Non-pigmented ciliary epithelial cell (primary cell): ENCODE data around the gene ECE1.
"Not testable (repeated sequence)": the region's sequence is repeated elsewhere in the genome, so short reads cannot be mapped to it uniquely, and the experiment has no call there.

Experiments used
- DNase-seq: peaks from one replicate; pipeline ENCODE4 v3.0.0-alpha.2; 2010; ENCODE audit warnings: low read depth

The ECE1 gene

DNA sequence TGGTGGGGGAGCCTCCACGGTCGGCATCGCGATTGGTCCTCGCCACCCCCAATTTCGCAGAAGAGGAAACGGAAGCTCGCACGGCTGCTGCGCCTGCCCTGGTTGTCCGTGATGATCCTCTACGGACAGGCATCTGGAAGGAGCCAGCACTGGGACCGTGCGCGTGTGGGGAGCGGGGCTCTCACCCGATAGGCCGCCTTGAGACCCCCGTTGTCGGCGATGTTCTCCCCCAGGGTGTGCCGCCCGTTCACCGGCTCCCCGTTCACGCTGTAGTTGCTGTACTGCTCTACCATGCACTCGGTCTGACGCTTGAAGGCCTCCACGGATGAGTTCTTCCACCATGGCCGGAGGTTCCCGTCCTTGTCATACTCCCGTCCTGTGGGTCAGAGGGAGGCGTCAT, 65.2 kb downstream of the ECE1 start:
- no peak for DNase-seq

DNA sequence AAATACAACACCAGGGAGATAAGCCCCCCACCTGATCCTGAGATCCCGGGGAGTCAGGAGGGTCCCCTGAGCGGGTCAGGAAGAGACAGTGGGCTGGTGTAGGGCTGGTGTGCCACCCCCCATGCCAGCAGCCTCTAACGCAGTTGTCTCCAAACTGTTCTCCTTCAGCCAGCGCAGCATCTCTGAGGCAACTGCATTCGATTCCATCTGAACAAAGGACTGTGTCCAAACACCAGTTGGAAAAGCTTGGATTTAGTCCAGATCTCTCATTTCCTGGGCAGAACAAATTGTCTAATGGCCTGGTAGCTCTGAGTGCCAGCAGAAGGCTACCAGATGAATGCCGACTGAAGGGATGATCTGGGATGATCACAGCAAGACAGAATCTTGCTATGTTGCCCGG, 69.4 kb downstream of the ECE1 start:
- no peak for DNase-seq

GRCh38 chr1:21219674-21220073, 70.6 kb downstream of the ECE1 start:
- no peak for DNase-seq

GRCh38 chr1:21217812-21218596, 72.3 kb downstream of the ECE1 start:
- DNase-seq, result no peak

GRCh38 chr1:21216835-21217811, 73.1 kb downstream of the ECE1 start:
- DNase-seq, result no peak

DNA sequence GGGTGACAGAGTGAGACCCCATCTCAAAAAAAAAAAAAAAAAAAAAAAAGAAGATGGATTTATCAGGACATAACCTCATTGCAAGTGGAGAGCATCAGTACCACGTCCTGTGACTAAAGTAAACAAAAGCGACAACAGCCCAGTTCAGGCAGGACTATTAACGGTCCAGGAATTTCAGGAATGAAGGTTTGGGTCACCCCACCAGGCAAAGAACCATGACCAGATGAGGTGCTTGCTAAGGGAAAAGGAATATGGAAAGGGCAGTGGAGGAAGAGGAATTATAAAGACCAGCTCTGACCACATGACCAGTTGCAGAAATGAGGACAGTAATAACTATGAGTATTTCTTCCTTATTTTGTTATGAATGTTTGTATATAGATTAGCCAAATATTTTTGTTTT, 78.1 kb downstream of the ECE1 start:
- DNase-seq, result no peak

- not testable (repeated sequence) for DNase-seq
Observed at GRCh38 chr1:21208137-21208700, 82.0 kb downstream of the ECE1 start.

- no peak for DNase-seq
Observed at GRCh38 chr1:21206117-21206516, 84.1 kb downstream of the ECE1 start.

GRCh38 chr1:21205416-21205815, 84.8 kb downstream of the ECE1 start:
- DNase-seq, result no peak

GRCh38 chr1:21201650-21202049, 88.6 kb downstream of the ECE1 start:
- DNase-seq, result no peak

GRCh38 chr1:21201238-21201637, 89.0 kb downstream of the ECE1 start:
- not testable (repeated sequence) for DNase-seq

GRCh38 chr1:21200767-21201166, 89.5 kb downstream of the ECE1 start:
- DNase-seq, result no peak

GRCh38 chr1:21198929-21199328, 91.3 kb downstream of the ECE1 start:
- DNase-seq, result no peak

- DNase-seq, result no peak
Observed at GRCh38 chr1:21192871-21193270, 97.4 kb downstream of the ECE1 start.

- no peak for DNase-seq
Observed at GRCh38 chr1:21192284-21192683, 98.0 kb downstream of the ECE1 start.

GRCh38 chr1:21190771-21191170, 99.5 kb downstream of the ECE1 start:
- DNase-seq, result not testable (repeated sequence)

GRCh38 chr1:21189906-21190500, 100.3 kb downstream of the ECE1 start:
- no peak for DNase-seq

DNA sequence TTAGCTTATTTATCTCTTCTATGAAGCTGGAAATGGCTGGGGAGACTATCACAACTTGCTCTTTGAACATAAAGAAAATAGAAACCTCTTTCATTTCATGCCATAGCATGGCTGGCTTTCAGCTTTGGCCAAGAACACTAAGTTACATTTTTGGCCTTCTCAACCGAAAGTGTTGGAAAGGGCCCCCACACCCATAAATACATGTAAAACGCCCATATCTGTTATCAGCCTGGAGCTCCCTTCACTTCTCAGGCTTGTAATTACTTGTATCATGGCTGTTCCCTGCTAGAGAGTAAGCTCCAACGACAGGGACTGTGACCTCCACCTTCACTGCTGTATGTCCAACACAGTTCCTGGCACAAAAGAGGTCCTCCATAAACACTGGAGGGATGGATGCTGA, 100.8 kb downstream of the ECE1 start:
- no peak for DNase-seq

DNA sequence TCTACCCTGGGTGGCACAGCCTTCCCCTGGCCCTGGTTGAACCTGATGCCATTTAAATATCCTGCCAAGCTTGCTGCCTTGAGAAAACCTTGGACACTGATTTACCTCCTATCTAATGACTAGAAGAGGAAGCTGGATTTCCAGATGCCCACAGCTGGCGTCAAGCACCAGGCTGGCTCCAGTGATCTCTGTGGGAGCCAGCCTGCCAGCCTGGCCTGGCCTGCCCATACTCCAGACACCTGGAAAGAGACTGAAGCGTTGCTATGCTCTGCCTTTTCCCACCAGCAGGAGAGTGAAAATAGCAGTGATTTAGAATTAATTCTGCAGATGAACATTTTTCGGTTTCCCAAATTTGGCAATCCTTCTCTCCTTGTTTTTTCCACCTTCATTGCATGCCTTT, 102.0 kb downstream of the ECE1 start:
- DNase-seq, result no peak

DNA sequence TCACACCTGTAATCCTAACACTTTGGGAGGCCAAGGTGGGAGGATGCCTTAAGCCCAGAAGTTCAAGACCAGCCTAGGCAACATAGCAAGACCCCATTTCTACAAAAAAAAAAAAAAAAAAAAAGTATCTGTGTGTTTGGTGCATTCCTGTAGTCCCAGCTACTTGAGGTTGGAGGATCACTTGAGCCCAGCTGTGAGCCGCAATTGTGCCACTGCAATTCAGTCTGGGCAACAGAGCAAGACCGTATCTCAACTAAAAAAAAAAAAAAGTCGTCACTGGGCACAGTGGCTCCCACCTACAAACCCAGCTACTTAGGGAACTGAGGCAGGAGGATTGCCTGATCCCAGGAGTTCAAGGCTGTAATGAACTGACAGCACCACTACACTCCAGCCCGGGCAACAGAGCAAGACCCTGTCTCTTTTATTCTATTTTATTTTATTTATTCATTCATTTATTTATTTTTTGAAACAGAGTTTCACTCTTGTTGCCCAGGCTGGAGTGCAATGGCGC, 105.0 kb downstream of the ECE1 start:
- no peak for DNase-seq

DNA sequence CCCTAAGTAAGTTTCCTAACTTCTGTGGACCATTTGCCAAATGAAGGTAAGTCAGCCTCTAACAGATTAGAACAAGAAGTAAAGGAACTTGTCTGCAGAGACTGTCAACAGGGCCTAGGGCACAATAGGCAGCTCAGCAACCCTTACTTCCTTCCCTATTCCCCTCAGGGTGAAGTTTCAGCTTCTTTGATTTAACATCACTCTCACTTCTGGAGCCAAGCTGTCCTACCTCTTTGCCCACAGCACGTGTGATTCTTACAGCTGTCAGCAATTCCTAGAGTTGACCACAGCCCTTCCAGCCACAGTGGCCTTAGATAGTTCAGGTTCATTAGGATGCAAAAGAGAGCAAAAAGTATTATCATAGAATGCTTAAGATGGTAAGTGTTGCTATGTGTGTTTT, 106.0 kb downstream of the ECE1 start:
- DNase-seq, result no peak

GRCh38 chr1:21182181-21182731, 108.0 kb downstream of the ECE1 start:
- DNase-seq, result no peak
